GM21717 (cell line): ENCODE results near the gene BEX5.
"Not testable (repeated sequence)": the region's sequence is repeated elsewhere in the genome, so short reads cannot be mapped to it uniquely, and the experiment has no call there.

Experiments used
- ATAC-seq: cut with Tn5 transposase; IDR thresholded peaks from one replicate; pipeline ENCODE4 v1.9.1; 2021; ENCODE audit warnings: mild to moderate bottlenecking, moderate library complexity; ENCODE audit not compliant: unreplicated experiment

BEX5 gene

DNA sequence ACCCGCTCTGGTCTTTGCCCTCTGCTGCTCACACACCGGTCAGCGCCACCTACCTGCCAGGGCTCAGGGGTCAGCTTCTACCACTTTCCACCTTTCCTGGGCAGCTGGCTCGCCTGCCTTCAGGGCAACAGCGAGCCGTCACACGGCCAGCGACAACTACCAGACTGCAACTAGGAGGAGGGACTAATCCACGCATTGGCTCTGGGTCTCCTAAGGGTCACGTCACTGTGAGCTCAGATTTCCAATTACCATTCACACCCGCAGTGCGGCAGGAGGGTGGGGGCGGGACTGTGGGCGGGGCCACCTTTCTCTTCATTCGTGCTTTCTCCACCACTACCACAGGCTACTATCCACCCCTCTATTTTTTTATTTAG lies at the start of gene BEX5:
Gene BEX5, minus strand, starts transcription at position 172 of the 374 bp plus-strand sequence. CDS start 1,712 bp downstream, outside the sequence.
- no peak for ATAC-seq

DNA sequence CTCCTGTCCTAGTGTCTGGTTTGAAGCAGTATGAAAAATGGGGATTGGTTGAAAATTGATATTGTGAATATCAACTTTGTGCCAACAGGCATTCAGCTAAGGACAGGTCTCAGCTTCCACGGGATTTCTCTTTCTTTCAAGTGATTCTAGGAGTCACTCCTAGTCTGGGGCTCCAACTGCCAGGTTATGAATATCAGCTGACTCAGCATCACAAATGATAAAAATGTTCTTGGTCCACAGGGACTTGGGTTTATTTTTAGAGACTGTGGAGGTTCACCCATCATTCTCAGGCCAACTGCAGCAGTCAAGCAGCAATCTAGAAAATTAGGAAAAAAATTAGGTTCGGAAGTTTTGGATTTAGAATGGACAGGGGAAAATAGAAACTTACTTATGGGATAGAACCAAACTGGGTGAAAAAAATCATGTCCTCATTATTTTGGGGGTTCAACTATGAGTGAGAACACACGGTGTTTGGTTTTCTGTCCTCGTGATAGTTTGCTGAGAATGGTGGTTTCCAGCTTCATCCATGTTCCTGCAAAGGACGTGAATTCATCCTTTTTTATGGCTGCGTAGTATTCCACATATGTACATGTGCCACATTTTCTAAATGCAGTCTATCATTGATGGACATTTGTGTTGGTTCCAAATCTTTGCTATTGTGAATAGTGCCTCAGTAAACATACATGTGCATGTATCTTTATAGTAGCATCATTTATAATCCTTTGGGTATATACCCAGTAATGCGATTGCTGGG lies 30.4 kb upstream of the BEX5 start:
- no peak for ATAC-seq

GRCh38 chrX:102154900-102155805 lies 624 bp downstream of the BEX5 start:
- ATAC-seq: no peak

DNA sequence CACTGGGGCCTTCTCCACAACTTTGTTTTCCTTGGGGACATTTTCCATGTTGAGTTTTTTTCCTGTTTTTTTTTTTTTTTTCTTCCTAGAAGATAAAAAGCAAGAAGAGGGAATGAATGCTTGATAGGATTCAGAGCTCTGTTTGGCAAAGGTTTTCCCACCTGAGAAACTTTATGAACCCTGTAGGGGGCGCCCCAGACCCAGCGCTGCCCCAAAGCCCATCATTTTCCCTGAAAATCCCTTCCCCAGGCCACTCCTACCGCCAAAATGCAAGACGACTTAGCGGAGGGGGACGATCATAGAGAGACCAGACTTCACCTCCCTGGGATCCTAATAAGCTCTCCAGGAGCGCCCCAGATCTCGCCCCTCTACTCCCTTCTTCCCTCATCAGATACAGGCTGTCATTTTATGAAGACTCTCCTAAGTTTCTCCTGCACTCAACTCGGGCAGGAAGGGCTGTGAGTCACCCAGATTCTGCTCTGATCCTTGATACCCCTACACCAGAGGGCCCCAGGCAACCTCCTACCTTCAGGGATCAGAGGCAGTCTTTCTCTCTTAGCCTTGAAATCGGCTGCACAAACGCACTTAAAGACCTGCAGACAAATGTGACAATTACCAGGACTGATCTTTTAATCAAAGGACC lies 1.4 kb downstream of the BEX5 start:
- ATAC-seq: no peak

- not testable (repeated sequence) for ATAC-seq
These were observed 13.5 kb downstream of the BEX5 start, which contains the start of gene TCEAL6 for GRCh38 chrX:102142274-102142673. TCEAL6 (minus strand) TSS chrX:102142481.

- ATAC-seq: not testable (repeated sequence)
These were observed 14.1 kb downstream of the BEX5 start for GRCh38 chrX:102141631-102142030.

DNA sequence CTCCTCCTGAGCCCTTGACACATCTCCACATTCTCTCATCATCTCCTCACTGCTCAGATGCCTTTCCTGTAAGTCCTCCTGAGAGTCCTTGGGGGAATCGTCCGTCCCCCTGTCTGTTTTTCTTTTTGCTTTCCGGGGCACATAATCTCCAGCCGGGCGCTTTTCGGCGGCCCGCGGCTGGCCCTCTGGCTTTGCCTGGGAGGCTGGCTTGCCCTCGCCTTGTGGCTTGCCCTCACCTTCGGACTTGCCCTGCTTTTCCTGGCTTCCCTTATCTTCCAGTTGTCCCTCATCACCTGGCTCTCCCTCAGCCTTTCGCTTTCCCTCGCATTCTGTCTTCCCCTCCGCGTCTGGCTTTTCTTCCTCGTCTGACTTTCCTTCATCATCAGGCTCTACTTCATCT lies 14.9 kb downstream of the BEX5 start:
- ATAC-seq: not testable (repeated sequence)

- no peak for ATAC-seq
These were observed 17.7 kb downstream of the BEX5 start for GRCh38 chrX:102138064-102138463.

GRCh38 chrX:102129473-102129872 lies 26.3 kb downstream of the BEX5 start:
- no peak for ATAC-seq

DNA sequence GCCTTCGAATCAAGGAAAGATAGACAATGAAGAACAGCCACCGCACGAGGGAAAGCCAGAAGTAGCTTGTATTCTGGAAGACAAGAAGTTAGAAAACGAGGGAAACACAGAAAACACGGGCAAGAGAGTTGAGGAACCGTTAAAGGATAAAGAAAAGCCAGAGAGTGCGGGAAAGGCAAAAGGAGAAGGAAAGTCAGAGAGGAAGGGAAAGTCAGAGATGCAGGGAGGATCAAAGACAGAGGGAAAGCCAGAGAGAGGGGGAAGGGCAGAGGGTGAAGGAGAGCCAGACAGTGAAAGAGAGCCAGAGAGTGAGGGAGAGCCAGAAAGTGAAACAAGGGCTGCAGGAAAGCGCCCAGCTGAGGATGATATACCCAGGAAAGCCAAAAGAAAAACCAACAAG lies 28.9 kb downstream of the BEX5 start:
- ATAC-seq: no peak

DNA sequence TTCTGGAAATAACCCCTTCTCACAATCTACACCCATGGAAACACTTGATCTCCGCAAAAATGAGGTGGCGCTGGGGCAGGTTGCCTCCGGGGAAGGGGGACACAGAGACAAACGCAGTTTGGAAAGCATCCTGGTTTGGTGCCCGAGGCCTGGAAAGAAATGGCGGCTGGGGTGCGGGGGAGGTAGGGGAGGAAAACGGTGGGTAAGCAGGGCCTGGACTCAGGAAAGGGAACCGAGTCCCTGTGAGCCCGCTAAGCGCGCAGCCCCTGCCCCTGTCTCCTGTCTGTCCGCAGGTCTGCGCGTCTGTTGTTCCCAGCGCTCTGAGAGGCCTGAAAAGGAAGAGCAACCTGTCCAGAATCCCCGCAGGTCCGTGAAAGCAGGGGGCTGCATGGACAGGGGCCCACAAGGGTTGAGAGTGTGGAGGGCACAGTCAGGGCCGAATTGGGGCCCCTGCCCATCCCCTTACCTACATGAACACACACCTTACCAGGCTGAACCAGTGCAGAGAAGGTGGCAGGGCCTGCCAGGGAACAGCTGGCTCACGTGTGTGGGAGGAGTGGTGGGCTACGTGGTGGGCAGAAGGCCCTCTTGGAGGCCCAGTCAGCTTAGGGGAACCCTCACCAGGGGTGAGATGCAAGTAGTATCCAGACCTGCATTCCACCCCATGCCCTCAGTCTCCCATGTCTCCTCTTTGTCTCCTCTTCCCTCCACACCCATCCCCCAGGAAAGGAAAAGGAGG lies 29.5 kb downstream of the BEX5 start:
- not testable (repeated sequence) for ATAC-seq

- not testable (repeated sequence) for ATAC-seq
These were observed 30.3 kb downstream of the BEX5 start, which contains the start of gene TCEAL2 for GRCh38 chrX:102125436-102125835. TCEAL2 (plus strand) TSS chrX:102125679; CDS start chrX:102126831, 1,152 bp downstream.

DNA sequence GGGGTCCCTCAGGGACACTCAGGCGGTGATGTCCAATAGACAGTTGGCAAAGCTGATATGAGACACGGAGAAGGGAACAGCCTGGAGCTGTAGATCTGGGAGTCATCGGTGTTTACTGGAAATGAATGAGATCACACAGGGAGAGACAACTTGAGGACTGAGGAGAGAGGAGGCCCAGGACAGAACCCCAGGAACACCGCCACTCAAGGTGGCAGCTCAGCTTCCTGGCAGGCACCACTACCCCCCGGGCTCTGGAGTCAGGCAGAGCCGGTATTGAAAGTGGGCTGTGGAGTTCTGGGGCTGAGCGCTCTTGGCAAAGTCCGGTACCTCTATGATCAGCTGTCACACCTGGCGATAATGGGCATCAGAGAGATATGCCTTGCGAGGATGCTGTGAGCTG lies 30.8 kb downstream of the BEX5 start:
- ATAC-seq: not testable (repeated sequence)

- no peak for ATAC-seq
These were observed 40.0 kb downstream of the BEX5 start for GRCh38 chrX:102115748-102116147.

GRCh38 chrX:102113367-102113766 lies 42.4 kb downstream of the BEX5 start:
- ATAC-seq: no peak
